GM12801 (cell line): Measurements from ENCODE around the gene GNAZ.

Experiments
- TF ChIP-seq, protein P1 (sequence below): IDR thresholded peaks from one replicate; pipeline ENCODE4 v1.5.1; 2011; ENCODE audit warnings: control low read depth; ENCODE audit not compliant: insufficient read length; ENCODE audit errors: extremely low read depth

GNAZ gene

DNA sequence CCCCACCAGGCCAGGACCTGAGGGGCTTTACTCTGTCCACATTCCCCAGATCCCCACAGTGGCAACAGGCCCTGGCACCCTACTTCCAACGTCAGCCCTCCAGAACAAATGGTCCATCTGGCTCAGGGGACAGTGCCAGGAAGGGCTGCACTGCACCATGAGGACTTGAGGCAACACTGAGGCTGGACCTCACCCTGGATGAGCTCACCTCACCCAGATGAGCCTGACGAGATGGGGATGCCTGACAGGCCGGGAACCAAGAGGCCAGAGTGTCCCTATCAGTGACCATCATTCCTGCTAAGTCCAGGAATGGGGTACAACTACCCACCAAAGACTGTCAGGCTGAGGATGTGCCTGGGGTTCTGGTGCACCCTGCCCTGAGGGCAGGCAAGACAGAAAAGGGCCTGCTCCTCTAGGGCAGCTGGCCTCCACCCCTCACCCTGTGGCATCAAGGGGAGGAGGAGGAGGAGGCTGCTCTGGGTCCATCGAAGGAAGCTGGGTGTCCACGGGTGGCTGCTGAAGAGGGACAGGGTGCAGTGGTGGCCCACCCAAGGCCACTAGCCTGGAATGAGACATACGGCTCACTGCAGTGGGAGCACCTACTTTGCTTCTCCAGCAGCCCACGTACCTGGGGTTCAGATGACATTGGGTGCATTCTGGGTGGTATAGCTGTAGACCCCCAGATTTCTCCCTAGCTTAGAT is 56.9 kb downstream of the GNAZ start:
- TF ChIP-seq, protein P1, sequence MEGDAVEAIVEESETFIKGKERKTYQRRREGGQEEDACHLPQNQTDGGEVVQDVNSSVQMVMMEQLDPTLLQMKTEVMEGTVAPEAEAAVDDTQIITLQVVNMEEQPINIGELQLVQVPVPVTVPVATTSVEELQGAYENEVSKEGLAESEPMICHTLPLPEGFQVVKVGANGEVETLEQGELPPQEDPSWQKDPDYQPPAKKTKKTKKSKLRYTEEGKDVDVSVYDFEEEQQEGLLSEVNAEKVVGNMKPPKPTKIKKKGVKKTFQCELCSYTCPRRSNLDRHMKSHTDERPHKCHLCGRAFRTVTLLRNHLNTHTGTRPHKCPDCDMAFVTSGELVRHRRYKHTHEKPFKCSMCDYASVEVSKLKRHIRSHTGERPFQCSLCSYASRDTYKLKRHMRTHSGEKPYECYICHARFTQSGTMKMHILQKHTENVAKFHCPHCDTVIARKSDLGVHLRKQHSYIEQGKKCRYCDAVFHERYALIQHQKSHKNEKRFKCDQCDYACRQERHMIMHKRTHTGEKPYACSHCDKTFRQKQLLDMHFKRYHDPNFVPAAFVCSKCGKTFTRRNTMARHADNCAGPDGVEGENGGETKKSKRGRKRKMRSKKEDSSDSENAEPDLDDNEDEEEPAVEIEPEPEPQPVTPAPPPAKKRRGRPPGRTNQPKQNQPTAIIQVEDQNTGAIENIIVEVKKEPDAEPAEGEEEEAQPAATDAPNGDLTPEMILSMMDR: no peak

DNA sequence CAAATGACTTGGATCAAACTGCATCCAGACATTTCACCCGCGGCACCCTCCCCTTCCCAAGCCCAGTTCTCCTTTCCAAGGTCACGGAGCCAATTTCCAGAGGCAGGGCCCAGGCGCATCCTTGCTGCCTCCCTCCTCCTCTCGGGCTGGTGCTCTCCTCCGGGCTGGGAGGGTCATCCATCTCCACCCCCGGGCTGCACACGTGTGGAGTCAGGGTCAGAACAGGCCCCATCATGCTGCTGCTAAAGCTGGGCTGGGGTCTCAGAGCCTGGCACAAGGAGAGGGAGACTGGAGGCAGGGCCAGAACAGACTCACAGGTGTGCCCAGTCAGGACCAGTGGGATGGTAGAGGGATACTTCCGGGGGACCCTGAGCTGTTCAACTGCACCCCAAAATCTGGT is 57.5 kb downstream of the GNAZ start:
- TF ChIP-seq, protein P1: no peak

DNA sequence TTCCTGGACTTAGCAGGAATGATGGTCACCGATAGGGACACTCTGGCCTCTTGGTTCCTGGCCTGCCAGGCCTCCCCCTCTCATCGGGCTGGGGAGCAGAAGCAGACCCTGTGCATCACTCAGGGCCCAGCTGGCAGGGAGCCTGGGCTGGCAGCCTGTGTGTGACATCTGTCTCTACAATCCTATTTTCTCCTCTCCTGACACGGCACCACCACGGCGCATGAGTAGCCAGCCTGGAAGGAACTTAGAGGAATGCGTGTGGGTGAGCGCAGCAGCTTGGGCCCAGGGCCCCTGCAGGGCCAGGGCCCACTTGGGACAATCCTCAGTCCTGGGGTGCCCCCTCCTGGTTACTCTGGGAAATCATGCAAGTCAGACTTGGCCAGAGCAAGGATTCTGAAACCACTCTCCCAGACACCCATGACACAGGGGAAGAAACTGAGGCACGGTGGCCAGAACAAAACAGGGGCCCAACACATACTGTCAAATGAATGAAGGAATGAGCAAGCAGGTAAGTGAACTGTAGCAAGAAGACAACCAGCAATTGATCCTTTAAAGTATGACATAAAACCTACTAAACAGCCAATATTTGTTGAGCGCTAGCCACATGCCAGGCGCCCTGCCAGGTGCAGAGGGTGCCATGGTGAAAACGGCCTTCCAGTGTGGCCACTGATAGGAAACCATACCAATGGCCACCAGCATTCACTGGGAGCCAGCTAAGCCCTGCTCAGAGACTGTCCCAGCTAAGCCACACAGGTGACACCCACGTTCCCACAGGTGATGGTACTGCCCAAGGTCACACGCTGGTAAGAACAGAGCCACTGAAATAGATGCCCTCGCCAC is 58.2 kb downstream of the GNAZ start:
- TF ChIP-seq, protein P1: no peak

DNA sequence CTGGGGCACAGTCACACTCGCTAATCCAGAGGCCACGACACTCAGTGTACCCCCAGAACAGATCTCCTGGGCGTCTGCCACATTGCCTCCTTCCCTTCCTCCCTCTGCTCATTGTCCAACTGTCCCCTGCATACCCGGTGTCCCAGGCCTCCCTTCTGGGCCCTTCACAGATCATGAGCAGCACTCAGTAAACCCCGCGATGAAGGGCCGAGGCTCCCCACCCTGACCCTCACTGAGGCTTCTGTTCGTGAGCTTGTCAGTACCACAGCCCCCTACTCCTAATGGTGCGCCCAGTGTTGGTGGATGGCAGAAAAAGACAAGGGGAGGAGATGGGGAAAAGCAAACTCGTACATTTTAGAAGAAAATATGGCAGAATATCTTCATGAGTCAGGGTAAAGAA is 58.8 kb downstream of the GNAZ start:
- TF ChIP-seq, protein P1: no peak

DNA sequence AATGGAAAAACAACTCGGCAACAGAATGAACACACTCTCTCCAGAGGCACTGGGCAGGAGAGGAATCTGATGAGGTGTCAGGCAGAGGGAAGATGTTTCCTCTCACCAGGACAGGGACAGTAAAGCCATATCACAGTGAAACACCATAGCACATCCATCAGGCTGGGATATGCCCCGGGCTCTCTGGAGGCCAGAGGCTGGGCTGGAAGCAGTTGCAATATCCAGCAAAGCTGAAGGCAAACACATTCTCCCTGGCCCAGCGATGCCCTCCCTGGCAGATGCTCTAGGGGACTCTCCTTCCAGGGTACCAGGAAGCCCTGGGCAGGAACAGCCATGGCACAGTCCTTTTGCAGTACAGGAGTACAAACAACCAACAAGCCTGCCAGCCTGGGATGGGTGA is 60.4 kb downstream of the GNAZ start:
- TF ChIP-seq, protein P1: no peak

DNA sequence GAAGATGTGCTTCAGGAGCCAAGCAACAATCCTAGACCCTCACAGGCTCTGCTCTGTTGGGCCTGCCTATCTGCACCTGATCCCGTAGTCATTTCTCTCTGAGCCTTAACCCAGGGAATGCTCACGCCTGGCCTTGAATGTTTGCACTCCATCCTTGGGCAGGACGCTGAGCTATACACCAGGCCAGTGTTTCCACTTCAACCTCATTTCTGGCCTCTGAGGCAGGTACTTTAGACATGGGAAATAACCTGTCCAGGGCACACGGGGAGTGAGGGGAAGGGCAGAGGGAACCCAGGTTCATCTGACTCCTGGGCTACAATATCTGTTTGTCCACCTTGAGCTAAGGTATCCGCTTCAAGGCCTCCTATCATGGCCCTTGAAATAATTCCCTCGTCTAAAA is 61.6 kb downstream of the GNAZ start:
- TF ChIP-seq, protein P1: no peak

DNA sequence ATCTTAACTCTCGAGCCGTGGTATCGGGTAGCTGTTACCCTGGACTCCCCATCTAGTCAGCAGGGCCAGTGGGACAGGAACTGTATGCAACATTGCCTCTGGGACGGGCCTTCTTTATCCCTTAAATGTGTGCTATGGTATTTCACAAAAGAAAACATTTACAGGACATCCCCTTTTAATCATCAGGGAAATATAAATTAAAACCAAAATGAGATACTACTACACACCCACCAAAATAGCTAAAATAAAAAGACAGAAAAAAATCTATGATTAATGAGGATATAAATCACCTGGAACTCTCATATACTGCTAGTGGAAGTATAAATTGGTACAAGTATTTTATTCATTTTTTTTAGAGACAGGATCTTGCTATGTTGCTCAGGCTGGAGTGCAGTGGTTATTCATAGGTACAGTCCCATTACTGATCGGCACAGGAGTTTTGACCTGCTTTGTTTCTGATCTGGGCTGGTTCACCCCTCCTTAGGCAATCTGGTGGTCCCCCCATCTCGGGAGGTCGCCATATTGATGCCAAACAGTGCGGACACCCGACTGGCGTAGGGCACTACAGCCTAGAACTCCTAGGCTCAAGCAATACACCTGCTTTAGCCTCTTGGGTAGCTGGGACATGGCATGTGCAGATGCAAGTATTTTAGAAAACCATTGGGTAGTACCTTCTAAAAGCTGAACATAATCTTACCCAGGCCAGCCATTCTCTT is 62.2 kb downstream of the GNAZ start:
- TF ChIP-seq, protein P1: no peak
